Lung (tissue), 12 donors: ENCODE measurements around the gene WRNIP1. TPM values are rescaled to one million over a fixed set of nuclear protein-coding genes. Genes with fewer than 3 reads are reported as not detected.

Experiments
- ATAC-seq: fragments of 200-7000 bp; cut with Tn5 transposase; one replicate; pipeline ENCODE4 v1.9.1; 2020; ENCODE audit warnings: moderate number of reproducible peaks; ENCODE audit not compliant: insufficient read depth, low FRiP score
- DNase-seq, 3 donors: peaks; one replicate each; pipeline ENCODE4 v3.0.0-alpha.2; 2013 to 2017
- H3K27ac ChIP-seq, 2 donors: one replicate each; pipeline ENCODE4 v1.5.1; 2013; ENCODE audit warnings: mild to moderate bottlenecking in 2 of 2, moderate library complexity in 2 of 2, control low read depth in 1 of 2, inconsistent platforms in 1 of 2, low read depth in 1 of 2, low read length in 1 of 2
- H3K27me3 ChIP-seq, 3 donors: one replicate each; pipeline ENCODE4 v1.5.1; 2013; ENCODE audit warnings: low read length in 2 of 3; ENCODE audit not compliant: control insufficient read depth in 3 of 3, insufficient read depth in 3 of 3
- H3K36me3 ChIP-seq, 4 donors: one replicate each; pipeline ENCODE4 v1.5.1; 2013; ENCODE audit warnings: low read length in 4 of 4, mild to moderate bottlenecking in 1 of 4, moderate library complexity in 1 of 4; ENCODE audit not compliant: control insufficient read depth in 4 of 4, insufficient read depth in 4 of 4
- H3K4me1 ChIP-seq, 5 donors: one replicate each; pipeline ENCODE4 v1.5.1; 2013; ENCODE audit warnings: low read length in 5 of 5, mild to moderate bottlenecking in 2 of 5, moderate library complexity in 1 of 5; ENCODE audit not compliant: control insufficient read depth in 5 of 5, insufficient read depth in 5 of 5
- H3K4me3 ChIP-seq: one replicate; pipeline ENCODE4 v1.5.1; 2013; ENCODE audit warnings: mild to moderate bottlenecking, control low read depth, moderate library complexity
- H3K9ac ChIP-seq, 2 donors: one replicate each; pipeline ENCODE4 v1.5.1; 2013; ENCODE audit warnings: low read length in 2 of 2, control low read depth in 1 of 2; ENCODE audit not compliant: insufficient read depth in 1 of 2
- H3K9me3 ChIP-seq, 4 donors: one replicate each; pipeline ENCODE4 v1.5.1; 2013; ENCODE audit warnings: low read length in 3 of 4, mild to moderate bottlenecking in 1 of 4, moderate library complexity in 1 of 4; ENCODE audit not compliant: control insufficient read depth in 4 of 4, insufficient read depth in 3 of 4
- CTCF ChIP-seq: IDR thresholded peaks from 2 replicates; pipeline ENCODE4 v1.5.1; 2012; ENCODE audit warnings: mild to moderate bottlenecking; ENCODE audit errors: control extremely low read depth, extremely low read depth
- WGBS, 2 donors: extraction: QIAGEN DNeasy Blood & Tissue Kit; methylation state at CpG; one replicate each; pipeline ENCODE4 v1.1.7; 2013; 5-methylcytosine and 5-hydroxymethylcytosine counted together
- polyA plus RNA-seq, 2 donors: library from polyadenylated mRNA; stranded (reverse); fragments of 200-250 nt; gene quantifications; one replicate each; pipeline ENCODE4 v1.2.1, GENCODE V29; 2013
- total RNA-seq, 2 donors: library from RNA; depleted of rRNA in 1 of 2; stranded (reverse); fragments of >200 nt in 1 of 2; gene quantifications; one replicate each; pipeline ENCODE4 v1.2.1, GENCODE V29; 2014 to 2021
- donor health status: control.
- donor health status: control.
- donor health status: Bipolar disorder and iron deficiency.
- donor health status: healthy.
- donor health status: DM: yes; HTN: yes; CAD: no.

WRNIP1 gene
- total and polyA plus RNA-seq, 4 donors = 36.8 to 56.0 (median 42.7) TPM

GRCh38 chr6:2820415-2820814 lies 55.2 kb downstream of the WRNIP1 start:
- Histone ChIP-seq H3K9me3 (peaks cover 0 to 8% (median 2%) of the 10 kb centered on the region in 4 donors), H3K27ac (peak overlapping the region in 1 of 2 donors; percentile 22), H3K4me3 (no peak overlapping the region), H3K4me1 (peaks cover 0 to 26% (median 10%) of the 10 kb centered on the region in 5 donors), H3K9ac (no peak overlapping the region), H3K36me3 (peaks cover 0 to 2% (median 0%) of the 10 kb centered on the region in 4 donors), H3K27me3 (no peaks in the 10 kb centered on the region)
- WGBS, 2 donors = 22 to 41% methylated on average over 2 of the region's 2 CpGs
- no peak for ATAC-seq
- no peak for TF ChIP-seq CTCF
- no peak for DNase-seq

- 85 to 92% methylated on average over 3 of the region's 3 CpGs for WGBS, 2 donors
- no peak for DNase-seq
- H3K27me3 ChIP-seq = no peaks in the 10 kb centered on the region
- H3K27ac ChIP-seq = peak overlapping the region in 1 of 2 donors; percentile 53
- no peak for TF ChIP-seq CTCF
- peaks cover 0 to 2% (median 0%) of the 10 kb centered on the region in 4 donors for H3K36me3 ChIP-seq
- no peak overlapping the region for H3K4me3 ChIP-seq
- no peaks in the 10 kb centered on the region for H3K9me3 ChIP-seq
- no peak for ATAC-seq
- H3K9ac ChIP-seq = no peak overlapping the region
- H3K4me1 ChIP-seq = peaks cover 0 to 26% (median 10%) of the 10 kb centered on the region in 5 donors
Measured at GRCh38 chr6:2821554-2821953, 56.4 kb downstream of the WRNIP1 start.

- no peak overlapping the region for H3K4me3 ChIP-seq
- WGBS, 2 donors = 92 to 97% methylated on average over 7 of the region's 7 CpGs
- H3K27ac ChIP-seq = no peak overlapping the region
- no peak overlapping the region for H3K9ac ChIP-seq
- no peaks in the 10 kb centered on the region for H3K9me3 ChIP-seq
- ATAC-seq = no peak
- no peak for TF ChIP-seq CTCF
- H3K36me3 ChIP-seq = peaks cover 0 to 2% (median 0%) of the 10 kb centered on the region in 4 donors
- peaks cover 0 to 18% (median 8%) of the 10 kb centered on the region in 5 donors for H3K4me1 ChIP-seq
- H3K27me3 ChIP-seq = no peaks in the 10 kb centered on the region
- no peak for DNase-seq
Measured at GRCh38 chr6:2823104-2823850, 58.1 kb downstream of the WRNIP1 start.
